Esophagus muscularis mucosa (tissue), 4 donors: Measurements from ENCODE around the gene TSPOAP1. TPM values are rescaled to one million over a fixed set of nuclear protein-coding genes. Genes with fewer than 3 reads are reported as not detected.

Source experiments
- DNase-seq: peaks from one replicate; pipeline ENCODE4 v3.0.0-alpha.2; 2017; ENCODE audit errors: extremely low spot score
- H3K27ac ChIP-seq, 4 donors: fragments of 200-600 bp; sonication (generic); replicated peaks in 1 of 4; 1 replicate in 3 of 4; 2 replicates in 1 of 4; pipeline ENCODE4 v1.5.1; 2016 to 2019; ENCODE audit warnings: mild to moderate bottlenecking in 1 of 4
- H3K27me3 ChIP-seq, 4 donors: fragments of 200-600 bp; sonication (generic); one replicate each; pipeline versions ENCODE4 v1.5.1 to v1.6.0; 2016 to 2019
- H3K36me3 ChIP-seq, 4 donors: fragments of 200-600 bp; sonication (generic); one replicate each; pipeline ENCODE4 v1.5.1; 2016 to 2019
- H3K4me1 ChIP-seq, 4 donors: fragments of 200-600 bp; sonication (generic); one replicate each; pipeline ENCODE4 v1.5.1; 2016 to 2019
- H3K4me3 ChIP-seq, 4 donors: fragments of 200-600 bp; sonication (generic); 1 replicate in 2 of 4; 2 replicates in 2 of 4; pipeline ENCODE4 v1.5.1; 2016 to 2019; ENCODE audit warnings: mild to moderate bottlenecking in 4 of 4, moderate library complexity in 1 of 4
- H3K9me3 ChIP-seq, 4 donors: fragments of 200-600 bp; sonication (generic); 1 replicate in 3 of 4; 2 replicates in 1 of 4; pipeline ENCODE4 v1.5.1; 2016 to 2019
- EP300 ChIP-seq: sonication (generic); formaldehyde crosslinking; IDR thresholded peaks from one replicate; pipeline ENCODE4 v1.6.1; 2017; ENCODE audit warnings: antibody characterized with exemption
- POLR2A ChIP-seq: fragments of 450-650 bp; IDR thresholded peaks from one replicate; pipeline ENCODE4 v1.6.1; 2017; ENCODE audit warnings: antibody characterized with exemption, moderate library complexity, mild to moderate bottlenecking, low read depth
- POLR2AphosphoS5 ChIP-seq, 2 donors: sonication (generic); formaldehyde crosslinking; IDR thresholded peaks; one replicate each; pipeline ENCODE4 v1.6.1; 2017; ENCODE audit warnings: antibody characterized with exemption in 2 of 2
- WGBS: methylation state at CpG from one replicate; pipeline ENCODE4 v1.1.5; 2018; 5-methylcytosine and 5-hydroxymethylcytosine counted together
- intact Hi-C: fragments of 100-400 bp; cut with DNase I; formaldehyde crosslinking; loops from one replicate; pipeline ENCODE4 v1.15.1; 2023
- total RNA-seq, 4 donors: library from RNA; depleted of rRNA; stranded (reverse); fragments of >200 nt; gene quantifications; one replicate each; pipeline versions ENCODE4 v1.1.0 to v1.2.1, GENCODE V29; 2016
- TF ChIP-seq, protein P1 (sequence below), 3 experiments: fragments of 200-600 bp in 2 of 3; fragments of 450-650 bp in 1 of 3; sonication (generic) in 2 of 3; IDR thresholded peaks; one replicate each; pipeline ENCODE4 v1.5.1; 2017 to 2019; ENCODE audit warnings: antibody characterized with exemption in 3 of 3, mild to moderate bottlenecking in 2 of 3, moderate library complexity in 1 of 3

The TSPOAP1 gene
- total RNA-seq, 4 donors from 2014 or later, result 10.0 to 19.0 (median 16.0) TPM

DNA sequence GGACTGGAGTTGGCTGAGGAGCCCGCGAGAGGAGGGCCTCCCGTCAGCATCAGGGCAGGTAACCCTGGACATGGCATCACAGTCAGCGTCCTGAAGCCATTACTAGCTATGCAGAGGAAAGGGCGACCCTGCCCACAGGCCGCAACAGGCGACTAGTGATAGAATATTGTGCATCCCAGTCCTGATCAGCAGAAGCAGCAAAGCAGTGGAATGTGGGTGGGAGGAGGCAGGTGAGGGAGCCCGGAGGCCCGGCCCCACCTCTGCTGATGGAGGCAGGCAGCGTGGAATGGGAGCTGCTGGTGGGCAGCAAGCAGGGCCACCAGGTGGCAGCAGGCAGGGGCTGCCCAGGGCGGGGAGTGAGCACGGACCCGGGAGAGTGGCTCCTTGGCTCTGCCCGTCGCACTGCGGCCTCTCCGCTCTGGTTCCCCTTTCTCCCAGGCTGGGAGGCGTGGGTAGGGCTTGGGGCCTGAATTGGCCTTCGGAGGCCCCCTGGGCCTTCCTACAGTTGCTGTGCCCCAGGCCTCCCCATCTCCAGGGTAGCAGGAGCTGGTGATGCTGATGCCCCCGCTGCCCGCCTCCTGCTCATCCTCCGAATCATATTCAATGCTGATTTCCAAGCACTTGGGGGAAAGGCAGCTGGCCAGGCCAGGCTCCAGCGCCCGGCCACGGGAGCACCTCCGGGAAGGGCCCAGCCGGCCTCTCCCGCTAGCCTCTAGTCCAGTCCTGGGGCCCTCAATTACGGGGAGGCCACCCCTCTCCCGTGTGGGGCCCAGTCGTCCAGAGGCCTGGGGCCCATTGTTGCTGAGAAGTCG lies 20.2 kb downstream of the TSPOAP1 start:
- WGBS, result 76% methylated on average over 15 of the region's 32 CpGs
- TF ChIP-seq POLR2AphosphoS5 (IDR thresholded peaks at IDR 0.05) (no peak), POLR2A (no peak), EP300 (no peak)
- TF ChIP-seq, protein P1, sequence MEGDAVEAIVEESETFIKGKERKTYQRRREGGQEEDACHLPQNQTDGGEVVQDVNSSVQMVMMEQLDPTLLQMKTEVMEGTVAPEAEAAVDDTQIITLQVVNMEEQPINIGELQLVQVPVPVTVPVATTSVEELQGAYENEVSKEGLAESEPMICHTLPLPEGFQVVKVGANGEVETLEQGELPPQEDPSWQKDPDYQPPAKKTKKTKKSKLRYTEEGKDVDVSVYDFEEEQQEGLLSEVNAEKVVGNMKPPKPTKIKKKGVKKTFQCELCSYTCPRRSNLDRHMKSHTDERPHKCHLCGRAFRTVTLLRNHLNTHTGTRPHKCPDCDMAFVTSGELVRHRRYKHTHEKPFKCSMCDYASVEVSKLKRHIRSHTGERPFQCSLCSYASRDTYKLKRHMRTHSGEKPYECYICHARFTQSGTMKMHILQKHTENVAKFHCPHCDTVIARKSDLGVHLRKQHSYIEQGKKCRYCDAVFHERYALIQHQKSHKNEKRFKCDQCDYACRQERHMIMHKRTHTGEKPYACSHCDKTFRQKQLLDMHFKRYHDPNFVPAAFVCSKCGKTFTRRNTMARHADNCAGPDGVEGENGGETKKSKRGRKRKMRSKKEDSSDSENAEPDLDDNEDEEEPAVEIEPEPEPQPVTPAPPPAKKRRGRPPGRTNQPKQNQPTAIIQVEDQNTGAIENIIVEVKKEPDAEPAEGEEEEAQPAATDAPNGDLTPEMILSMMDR (IDR thresholded peaks at IDR 0.05), result no peak
- no peaks in the 10 kb centered on the region for H3K27me3 ChIP-seq
- peak; percentile 75 for DNase-seq
- H3K4me1 ChIP-seq, result peaks cover 0 to 6% (median 0%) of the 10 kb centered on the region in 4 donors
- no peak overlapping the region for H3K4me3 ChIP-seq
- H3K9me3 ChIP-seq, result no peaks in the 10 kb centered on the region
- intact Hi-C loops, result no loop called here
- peaks cover 0 to 50% (median 13%) of the 10 kb centered on the region in 4 donors for H3K36me3 ChIP-seq
- H3K27ac ChIP-seq, result no peak overlapping the region

GRCh38 chr17:58307468-58308172 lies 21.0 kb downstream of the TSPOAP1 start:
- Histone ChIP-seq H3K4me1 (peaks cover 0 to 6% (median 0%) of the 10 kb centered on the region in 4 donors), H3K9me3 (no peaks in the 10 kb centered on the region), H3K4me3 (no peak overlapping the region), H3K27me3 (no peaks in the 10 kb centered on the region), H3K27ac (no peak overlapping the region), H3K36me3 (peaks cover 0 to 52% (median 13%) of the 10 kb centered on the region in 4 donors)
- intact Hi-C loops, result no loop called here
- DNase-seq, result peak; percentile 66
- TF ChIP-seq POLR2A (no peak), EP300 (no peak), POLR2AphosphoS5 (IDR thresholded peaks at IDR 0.05) (no peak)
- TF ChIP-seq, protein P1 (IDR thresholded peaks at IDR 0.05), result no peak
- 84% methylated on average over 19 of the region's 20 CpGs for WGBS

- no peak overlapping the region for H3K27ac ChIP-seq
- peaks cover 0 to 6% (median 0%) of the 10 kb centered on the region in 4 donors for H3K4me1 ChIP-seq
- peak; percentile 82 for DNase-seq
- H3K9me3 ChIP-seq, result no peaks in the 10 kb centered on the region
- intact Hi-C loops, result no loop called here
- no peak overlapping the region for H3K4me3 ChIP-seq
- TF ChIP-seq POLR2AphosphoS5 (IDR thresholded peaks at IDR 0.05) (no peak), POLR2A (no peak), EP300 (no peak)
- TF ChIP-seq, protein P1 (IDR thresholded peaks at IDR 0.05), result no peak
- 77% methylated on average over 15 of the region's 19 CpGs for WGBS
- H3K27me3 ChIP-seq, result no peaks in the 10 kb centered on the region
- peaks cover 0 to 63% (median 17%) of the 10 kb centered on the region in 4 donors for H3K36me3 ChIP-seq
Observed at GRCh38 chr17:58306131-58306951, 22.3 kb downstream of the TSPOAP1 start.

GRCh38 chr17:58305626-58306025 lies 23.0 kb downstream of the TSPOAP1 start:
- peak; percentile 72 for DNase-seq
- intact Hi-C loops, result no loop called here
- no peaks in the 10 kb centered on the region for H3K27me3 ChIP-seq
- H3K4me3 ChIP-seq, result no peak overlapping the region
- TF ChIP-seq POLR2AphosphoS5 (IDR thresholded peaks at IDR 0.05), result no peak
- TF ChIP-seq, protein P1 (IDR thresholded peaks at IDR 0.05), result no peak
- TF ChIP-seq POLR2A, result no peak
- WGBS, result 87% methylated on average over 3 of the region's 8 CpGs
- peaks cover 0 to 56% (median 14%) of the 10 kb centered on the region in 4 donors for H3K36me3 ChIP-seq
- no peaks in the 10 kb centered on the region for H3K9me3 ChIP-seq
- H3K4me1 ChIP-seq, result peaks cover 0 to 6% (median 0%) of the 10 kb centered on the region in 4 donors
- H3K27ac ChIP-seq, result no peak overlapping the region
